ENCODE data around the gene DEPDC5.

DEPDC5 gene

GRCh38 chr22:31870890-31871289, 117.1 kb downstream of the DEPDC5 start:
- TF ChIP-seq CTCF (IDR thresholded peaks at IDR 0.05) = no peak

GRCh38 chr22:31871480-31871879, 117.7 kb downstream of the DEPDC5 start:
- TF ChIP-seq CTCF (IDR thresholded peaks at IDR 0.05) = no peak

- TF ChIP-seq CTCF (IDR thresholded peaks at IDR 0.05) = no peak
These were observed 118.4 kb downstream of the DEPDC5 start for GRCh38 chr22:31872209-31872608.

GRCh38 chr22:31874821-31875220, 121.0 kb downstream of the DEPDC5 start:
- TF ChIP-seq CTCF (IDR thresholded peaks at IDR 0.05) = no peak

- no peak for TF ChIP-seq CTCF (IDR thresholded peaks at IDR 0.05)
These were observed 122.5 kb downstream of the DEPDC5 start for GRCh38 chr22:31876156-31876920.

- TF ChIP-seq CTCF (IDR thresholded peaks at IDR 0.05) = no peak
These were observed 125.8 kb downstream of the DEPDC5 start for GRCh38 chr22:31879585-31879984.

GRCh38 chr22:31881200-31881599, 127.4 kb downstream of the DEPDC5 start:
- no peak for TF ChIP-seq CTCF (IDR thresholded peaks at IDR 0.05)

- TF ChIP-seq CTCF (IDR thresholded peaks at IDR 0.05) = no peak
These were observed 128.0 kb downstream of the DEPDC5 start for GRCh38 chr22:31881865-31882264.

All from LNCAP (cell line).